ENCODE results near the gene MRPL2. TPM values are rescaled to one million over a fixed set of nuclear protein-coding genes. Genes with fewer than 3 reads are reported as not detected.

MRPL2 gene
- total and polyA plus RNA-seq, 2 experiments from 2014 or later: 19.7 to 71.9 TPM

DNA sequence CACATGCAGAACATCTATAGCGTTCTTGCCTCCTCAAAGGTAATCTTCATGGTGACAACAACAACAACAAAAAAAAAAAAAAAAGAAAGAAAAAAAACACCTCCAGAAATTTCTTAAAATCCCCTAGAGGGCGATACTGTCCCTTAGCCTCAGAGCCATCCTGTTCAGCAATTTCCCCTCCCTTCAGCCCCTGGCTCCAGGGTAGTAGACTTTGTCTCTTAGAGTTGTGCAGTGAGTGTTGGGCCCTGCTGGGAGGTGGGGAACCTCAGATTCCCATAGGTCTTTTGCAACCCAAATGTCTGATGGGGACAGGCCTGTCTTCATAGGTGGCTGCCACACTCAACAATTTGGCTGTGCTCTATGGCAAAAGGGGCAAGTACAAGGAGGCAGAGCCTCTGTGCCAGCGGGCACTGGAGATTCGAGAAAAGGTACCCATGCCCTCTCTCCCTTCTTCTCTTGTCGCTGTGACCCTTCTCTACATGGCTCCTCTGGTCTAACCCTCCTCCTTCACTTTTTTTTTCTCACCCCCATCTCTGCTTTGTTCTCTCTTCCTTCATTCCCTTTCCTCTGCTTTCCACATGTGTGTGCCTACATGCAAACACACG, 10.9 kb upstream of the MRPL2 start:
- no peaks in the 10 kb centered on the region for H3K36me3 ChIP-seq (ENCODE audit: low read depth)
- DNase-seq: peak; percentile 77
- H3K4me2 ChIP-seq (ENCODE audit: unreplicated experiment): no peak overlapping the region
- H3K4me3 ChIP-seq: no peak overlapping the region
- H3K4me1 ChIP-seq (ENCODE audit: insufficient read depth): peaks cover 6% of the 10 kb centered on the region
- no peak overlapping the region for H3K27ac ChIP-seq
- no peak overlapping the region for H3K9ac ChIP-seq
- H3K9me2 ChIP-seq (ENCODE audit: insufficient read depth): no peaks in the 10 kb centered on the region
- 25 to 32% methylated on average over 6 of the region's 6 CpGs for WGBS, 2 experiments (ENCODE audit: low coverage in 1 of 2, low lambda C conversion rate in 2 of 2, missing lambda C conversion rate in 2 of 2)
- no peaks in the 10 kb centered on the region for H3K9me3 ChIP-seq (ENCODE audit: low read depth)
- no peaks in the 10 kb centered on the region for H4K20me1 ChIP-seq (ENCODE audit: insufficient read depth)
- H3K79me2 ChIP-seq (ENCODE audit: insufficient read depth): no peaks in the 10 kb centered on the region
- in situ Hi-C loops (cut with MboI): no loop called here
- TF ChIP-seq EZH2phosphoT487 (IDR thresholded peaks at IDR 0.05; ENCODE audit: insufficient read depth, low read depth) (no peak), EZH2 (IDR thresholded peaks at IDR 0.05; ENCODE audit: insufficient read depth, poor library complexity, severe bottlenecking) (no peak)
- H3F3A ChIP-seq (ENCODE audit: insufficient read depth): no peaks in the 10 kb centered on the region
- no peak overlapping the region for H2AFZ ChIP-seq
- no peaks in the 10 kb centered on the region for H3K27me3 ChIP-seq (replicated peaks; ENCODE audit: insufficient read depth)

GRCh38 chr6:43062818-43063217, 3.6 kb upstream of the MRPL2 start:
- Histone ChIP-seq H3K4me2 (ENCODE audit: unreplicated experiment) (no peak overlapping the region), H3K79me2 (ENCODE audit: insufficient read depth) (peaks cover 22% of the 10 kb centered on the region), H3F3A (ENCODE audit: insufficient read depth) (no peaks in the 10 kb centered on the region), H3K27ac (no peak overlapping the region), H2AFZ (no peak overlapping the region), H4K20me1 (ENCODE audit: insufficient read depth) (no peaks in the 10 kb centered on the region), H3K9me2 (ENCODE audit: insufficient read depth) (no peaks in the 10 kb centered on the region), H3K4me3 (no peak overlapping the region), H3K9me3 (ENCODE audit: low read depth) (no peaks in the 10 kb centered on the region), H3K36me3 (ENCODE audit: low read depth) (0 out of 2 replicates have a peak, but pooled peaks cover under 1% of the 10 kb centered on the region), H3K27me3 (replicated peaks; ENCODE audit: insufficient read depth) (no peaks in the 10 kb centered on the region), H3K9ac (no peak overlapping the region), H3K4me1 (ENCODE audit: insufficient read depth) (peaks cover 5% of the 10 kb centered on the region; the same call in 1 of the 2 replicates)
- no peak for TF ChIP-seq EZH2phosphoT487 (IDR thresholded peaks at IDR 0.05; ENCODE audit: insufficient read depth, low read depth)
- no peak for TF ChIP-seq EZH2 (IDR thresholded peaks at IDR 0.05; ENCODE audit: insufficient read depth, poor library complexity, severe bottlenecking)
- DNase-seq: no peak
- whole genome bisulfite sequencing, 2 experiments (ENCODE audit: low coverage in 1 of 2, low lambda C conversion rate in 2 of 2, missing lambda C conversion rate in 2 of 2): 91% methylated on average over 12 of the region's 12 CpGs
- in situ Hi-C loops (cut with MboI): loop anchor here (5.0 kb wide), 1 partner anchor 64 kb away; no protein-coding TSS in a partner anchor

DNA sequence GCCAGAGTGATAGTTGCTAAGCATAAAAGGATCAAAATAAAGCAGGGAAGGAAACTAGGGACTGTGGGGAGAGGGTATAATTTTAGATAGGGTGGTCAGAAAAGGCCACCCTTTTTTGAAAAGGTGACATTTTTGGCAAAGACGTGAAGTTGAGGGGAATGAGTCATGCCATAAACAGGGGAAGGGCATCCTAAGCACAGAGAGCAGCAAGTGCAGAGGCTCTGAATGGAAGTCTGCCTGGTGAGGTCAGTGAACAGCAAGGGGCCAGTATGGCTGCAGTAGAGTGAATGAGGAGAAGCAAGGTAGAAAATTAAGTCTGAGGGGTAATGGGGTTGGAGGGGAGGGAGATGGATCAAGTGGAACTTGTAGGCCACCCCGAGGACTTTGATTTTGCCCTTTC, 2.6 kb upstream of the MRPL2 start:
- Histone ChIP-seq H3K27me3 (replicated peaks; ENCODE audit: insufficient read depth) (no peaks in the 10 kb centered on the region), H3K79me2 (ENCODE audit: insufficient read depth) (peaks cover 32% of the 10 kb centered on the region), H3K4me3 (no peak overlapping the region), H3K9me3 (ENCODE audit: low read depth) (no peaks in the 10 kb centered on the region), H3K9ac (no peak overlapping the region), H3K36me3 (ENCODE audit: low read depth) (peaks cover 3% of the 10 kb centered on the region; the same call in 1 of the 2 replicates), H3K4me1 (ENCODE audit: insufficient read depth) (peaks cover 5% of the 10 kb centered on the region; the same call in 1 of the 2 replicates), H2AFZ (no peak overlapping the region), H4K20me1 (ENCODE audit: insufficient read depth) (no peaks in the 10 kb centered on the region), H3F3A (ENCODE audit: insufficient read depth) (no peaks in the 10 kb centered on the region), H3K27ac (no peak overlapping the region), H3K4me2 (ENCODE audit: unreplicated experiment) (no peak overlapping the region), H3K9me2 (ENCODE audit: insufficient read depth) (no peaks in the 10 kb centered on the region)
- WGBS, 2 experiments (ENCODE audit: low coverage in 1 of 2, low lambda C conversion rate in 2 of 2, missing lambda C conversion rate in 2 of 2): 58 to 77% methylated on average over 2 of the region's 2 CpGs
- peak; percentile 41 for DNase-seq
- no peak for TF ChIP-seq EZH2phosphoT487 (IDR thresholded peaks at IDR 0.05; ENCODE audit: insufficient read depth, low read depth)
- no peak for TF ChIP-seq EZH2 (IDR thresholded peaks at IDR 0.05; ENCODE audit: insufficient read depth, poor library complexity, severe bottlenecking)
- in situ Hi-C loops (cut with MboI): loop anchor here (5.0 kb wide), 1 partner anchor 65 kb away; no protein-coding TSS in a partner anchor

GRCh38 chr6:43060755-43061633, 1.8 kb upstream of the MRPL2 start:
- H3F3A ChIP-seq (ENCODE audit: insufficient read depth): no peaks in the 10 kb centered on the region
- in situ Hi-C loops (cut with MboI): loop anchor here (5.0 kb wide), 1 partner anchor 66 kb away; no protein-coding TSS in a partner anchor
- peaks cover 3% of the 10 kb centered on the region; the same call in 1 of the 2 replicates for H3K36me3 ChIP-seq (ENCODE audit: low read depth)
- H3K27me3 ChIP-seq (replicated peaks; ENCODE audit: insufficient read depth): no peaks in the 10 kb centered on the region
- no peak for TF ChIP-seq EZH2 (IDR thresholded peaks at IDR 0.05; ENCODE audit: insufficient read depth, poor library complexity, severe bottlenecking)
- TF ChIP-seq EZH2phosphoT487 (IDR thresholded peaks at IDR 0.05; ENCODE audit: insufficient read depth, low read depth): no peak
- 81 to 88% methylated on average over 12 of the region's 12 CpGs for WGBS, 2 experiments (ENCODE audit: low coverage in 1 of 2, low lambda C conversion rate in 2 of 2, missing lambda C conversion rate in 2 of 2)
- no peak overlapping the region; the same call in 1 of the 2 replicates for H2AFZ ChIP-seq
- peaks cover 33% of the 10 kb centered on the region for H3K79me2 ChIP-seq (ENCODE audit: insufficient read depth)
- H3K27ac ChIP-seq: peak overlapping the region; percentile 72; the same call in 1 of the 2 replicates
- H3K9ac ChIP-seq: peak overlapping the region; percentile 96
- H4K20me1 ChIP-seq (ENCODE audit: insufficient read depth): no peaks in the 10 kb centered on the region
- peak overlapping the region; percentile 93 for H3K4me2 ChIP-seq (ENCODE audit: unreplicated experiment)
- no peak for DNase-seq
- no peaks in the 10 kb centered on the region for H3K9me2 ChIP-seq (ENCODE audit: insufficient read depth)
- peaks cover 5% of the 10 kb centered on the region; the same call in 1 of the 2 replicates for H3K4me1 ChIP-seq (ENCODE audit: insufficient read depth)
- H3K4me3 ChIP-seq: peak overlapping the region; percentile 82; the same call in 1 of the 2 replicates
- no peaks in the 10 kb centered on the region for H3K9me3 ChIP-seq (ENCODE audit: low read depth)

Data from GM23248 (cell line).